Uterus (tissue), 4 donors: ENCODE results near the gene NLRC4. TPM values are rescaled to one million over a fixed set of nuclear protein-coding genes. Genes with fewer than 3 reads are reported as not detected.
"Not testable (repeated sequence)": the region's sequence is repeated elsewhere in the genome, so short reads cannot be mapped to it uniquely, and the experiment has no call there.

Source experiments
- DNase-seq, 2 donors: peaks; one replicate each; pipeline ENCODE4 v3.0.0-alpha.2; 2019 to 2020
- H3K27ac ChIP-seq, 2 donors: fragments of 200-600 bp; sonication (generic); 1 replicate in 1 of 2; 2 replicates in 1 of 2; pipeline ENCODE4 v1.5.1; 2016 to 2018
- H3K27me3 ChIP-seq, 2 donors: fragments of 200-600 bp; sonication (generic); one replicate each; pipeline ENCODE4 v1.5.1; 2018 to 2019; ENCODE audit warnings: control low read depth in 1 of 2
- H3K36me3 ChIP-seq, 2 donors: fragments of 200-600 bp; sonication (generic); one replicate each; pipeline ENCODE4 v1.5.1; 2019; ENCODE audit warnings: control low read depth in 1 of 2
- H3K4me1 ChIP-seq, 2 donors: fragments of 200-600 bp; sonication (generic); one replicate each; pipeline ENCODE4 v1.5.1; 2018 to 2019; ENCODE audit warnings: control low read depth in 1 of 2
- H3K4me3 ChIP-seq, 2 donors: fragments of 200-600 bp; sonication (generic); 1 replicate in 1 of 2; 2 replicates in 1 of 2; pipeline ENCODE4 v1.5.1; 2018 to 2019; ENCODE audit warnings: mild to moderate bottlenecking in 1 of 2
- H3K9me3 ChIP-seq, 2 donors: fragments of 200-600 bp; sonication (generic); one replicate each; pipeline ENCODE4 v1.5.1; 2019; ENCODE audit warnings: control low read depth in 1 of 2
- POLR2A ChIP-seq, 2 donors: fragments of 450-650 bp; IDR thresholded peaks; one replicate each; pipeline ENCODE4 v1.6.1; 2016; ENCODE audit warnings: antibody characterized with exemption in 2 of 2, mild to moderate bottlenecking in 1 of 2, moderate library complexity in 1 of 2
- intact Hi-C: fragments of 100-400 bp; cut with DNase I; formaldehyde crosslinking; loops from one replicate; pipeline ENCODE4 v1.15.1; 2023; ENCODE audit warnings: low total_unique reads
- total RNA-seq, 4 donors: library from RNA; depleted of rRNA in 3 of 4; stranded (reverse); fragments of >200 nt in 3 of 4; gene quantifications; one replicate each; pipeline versions ENCODE4 v1.1.0 to v1.2.4, GENCODE V29; 2014 to 2023
- TF ChIP-seq, protein P1 (sequence below), 4 experiments: fragments of 200-600 bp in 2 of 4; fragments of 450-650 bp in 2 of 4; sonication (generic) in 2 of 4; IDR thresholded peaks; one replicate each; pipeline ENCODE4 v1.5.1; 2016 to 2019; ENCODE audit warnings: antibody characterized with exemption in 4 of 4, mild to moderate bottlenecking in 2 of 4, moderate library complexity in 1 of 4
- donor health status: DM: yes; HTN: yes; CAD: no.

Gene NLRC4
- total RNA-seq, 4 donors from 2014 or later: 0.26 to 1.5 (median 0.75) TPM

DNA sequence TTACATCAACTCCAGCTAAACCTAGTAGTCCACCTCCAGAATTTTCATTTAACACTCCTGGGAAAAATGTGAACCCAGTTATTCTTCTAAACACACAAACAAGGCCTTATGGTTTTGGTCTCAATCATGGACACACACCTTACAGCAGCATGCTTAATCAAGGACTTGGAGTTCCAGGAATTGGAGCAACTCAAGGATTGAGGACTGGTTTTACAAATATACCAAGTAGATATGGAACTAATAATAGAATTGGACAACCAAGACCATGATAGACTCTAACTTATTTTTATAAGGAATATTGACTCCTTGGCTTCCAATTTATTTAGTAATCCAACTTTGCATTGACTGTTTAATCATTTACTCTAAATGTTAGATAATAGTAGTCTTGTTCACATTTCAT lies 44.2 kb downstream of the NLRC4 start:
- no peak overlapping the region for H3K27ac ChIP-seq
- TF ChIP-seq, protein P1, sequence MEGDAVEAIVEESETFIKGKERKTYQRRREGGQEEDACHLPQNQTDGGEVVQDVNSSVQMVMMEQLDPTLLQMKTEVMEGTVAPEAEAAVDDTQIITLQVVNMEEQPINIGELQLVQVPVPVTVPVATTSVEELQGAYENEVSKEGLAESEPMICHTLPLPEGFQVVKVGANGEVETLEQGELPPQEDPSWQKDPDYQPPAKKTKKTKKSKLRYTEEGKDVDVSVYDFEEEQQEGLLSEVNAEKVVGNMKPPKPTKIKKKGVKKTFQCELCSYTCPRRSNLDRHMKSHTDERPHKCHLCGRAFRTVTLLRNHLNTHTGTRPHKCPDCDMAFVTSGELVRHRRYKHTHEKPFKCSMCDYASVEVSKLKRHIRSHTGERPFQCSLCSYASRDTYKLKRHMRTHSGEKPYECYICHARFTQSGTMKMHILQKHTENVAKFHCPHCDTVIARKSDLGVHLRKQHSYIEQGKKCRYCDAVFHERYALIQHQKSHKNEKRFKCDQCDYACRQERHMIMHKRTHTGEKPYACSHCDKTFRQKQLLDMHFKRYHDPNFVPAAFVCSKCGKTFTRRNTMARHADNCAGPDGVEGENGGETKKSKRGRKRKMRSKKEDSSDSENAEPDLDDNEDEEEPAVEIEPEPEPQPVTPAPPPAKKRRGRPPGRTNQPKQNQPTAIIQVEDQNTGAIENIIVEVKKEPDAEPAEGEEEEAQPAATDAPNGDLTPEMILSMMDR (IDR thresholded peaks at IDR 0.05): no peak
- TF ChIP-seq POLR2A (IDR thresholded peaks at IDR 0.05): no peak
- no peak for DNase-seq
- H3K4me1 ChIP-seq: no peaks in the 10 kb centered on the region
- no peak overlapping the region for H3K4me3 ChIP-seq
- H3K9me3 ChIP-seq: no peaks in the 10 kb centered on the region
- H3K27me3 ChIP-seq: no peaks in the 10 kb centered on the region
- intact Hi-C loops: no loop called here
- no peaks in the 10 kb centered on the region for H3K36me3 ChIP-seq

DNA sequence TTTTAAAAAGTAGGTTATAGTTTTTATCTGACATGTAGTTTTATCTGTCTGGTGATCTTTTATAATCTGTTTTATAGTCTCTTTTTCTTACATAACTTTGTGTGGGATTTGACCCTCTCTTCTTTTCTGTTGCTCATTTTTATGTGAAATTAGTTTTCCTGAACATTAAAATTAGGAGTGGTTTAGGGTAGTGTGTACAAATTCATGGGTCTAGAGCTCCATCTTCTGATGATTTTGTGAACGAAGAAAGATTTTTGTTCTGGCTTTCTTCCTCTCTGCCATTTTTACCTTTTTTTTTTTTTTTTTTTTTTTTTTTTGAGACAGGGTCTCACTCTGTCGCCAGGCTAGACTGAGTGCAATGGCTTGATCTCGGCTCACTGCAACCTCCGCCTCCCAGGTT lies 52.4 kb downstream of the NLRC4 start:
- Histone ChIP-seq H3K27me3 (no peaks in the 10 kb centered on the region), H3K4me1 (no peaks in the 10 kb centered on the region), H3K36me3 (no peaks in the 10 kb centered on the region), H3K27ac (no peak overlapping the region), H3K4me3 (no peak overlapping the region), H3K9me3 (no peaks in the 10 kb centered on the region)
- no peak for DNase-seq
- intact Hi-C loops: no loop called here
- TF ChIP-seq POLR2A (IDR thresholded peaks at IDR 0.05): no peak
- TF ChIP-seq, protein P1 (IDR thresholded peaks at IDR 0.05): no peak

- no peak overlapping the region for H3K4me3 ChIP-seq
- no peaks in the 10 kb centered on the region for H3K27me3 ChIP-seq
- H3K4me1 ChIP-seq: no peaks in the 10 kb centered on the region
- no peaks in the 10 kb centered on the region for H3K36me3 ChIP-seq
- no peak overlapping the region for H3K27ac ChIP-seq
- intact Hi-C loops: no loop called here
- TF ChIP-seq POLR2A (IDR thresholded peaks at IDR 0.05): no peak
- TF ChIP-seq, protein P1 (IDR thresholded peaks at IDR 0.05): no peak
- no peak for DNase-seq
- no peaks in the 10 kb centered on the region for H3K9me3 ChIP-seq
Observed at GRCh38 chr2:32210767-32211408, 53.8 kb downstream of the NLRC4 start.

- intact Hi-C loops, H3K27ac ChIP-seq, H3K9me3 ChIP-seq, DNase-seq, H3K4me3 ChIP-seq, H3K36me3 ChIP-seq, H3K4me1 ChIP-seq, H3K27me3 ChIP-seq: not testable (repeated sequence)
Observed at GRCh38 chr2:32203428-32203827, 61.3 kb downstream of the NLRC4 start.

DNA sequence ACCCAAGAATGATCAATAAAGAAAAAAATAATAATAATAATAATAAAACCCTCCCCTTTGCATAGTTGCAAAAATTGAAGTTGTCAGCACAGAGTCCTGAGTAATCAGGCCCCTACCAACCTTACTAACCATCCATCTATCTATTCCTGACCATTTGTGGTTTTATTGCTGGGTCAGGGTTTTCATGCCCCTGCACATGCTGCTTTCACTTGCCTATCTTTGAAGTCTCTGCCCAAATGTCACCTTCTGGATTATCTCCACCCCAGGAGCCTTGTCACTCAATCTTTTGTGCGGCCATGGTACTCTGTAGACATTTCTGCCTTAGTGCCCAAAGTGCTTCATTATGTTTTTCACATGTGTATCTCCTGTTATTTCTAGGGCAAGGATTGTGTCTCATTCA lies 63.9 kb downstream of the NLRC4 start:
- Histone ChIP-seq H3K4me1 (no peaks in the 10 kb centered on the region), H3K27me3 (no peaks in the 10 kb centered on the region), H3K9me3 (no peaks in the 10 kb centered on the region), H3K27ac (no peak overlapping the region), H3K36me3 (no peaks in the 10 kb centered on the region), H3K4me3 (no peak overlapping the region)
- intact Hi-C loops: no loop called here
- TF ChIP-seq, protein P1 (IDR thresholded peaks at IDR 0.05): no peak
- TF ChIP-seq POLR2A (IDR thresholded peaks at IDR 0.05): no peak
- no peak for DNase-seq

DNA sequence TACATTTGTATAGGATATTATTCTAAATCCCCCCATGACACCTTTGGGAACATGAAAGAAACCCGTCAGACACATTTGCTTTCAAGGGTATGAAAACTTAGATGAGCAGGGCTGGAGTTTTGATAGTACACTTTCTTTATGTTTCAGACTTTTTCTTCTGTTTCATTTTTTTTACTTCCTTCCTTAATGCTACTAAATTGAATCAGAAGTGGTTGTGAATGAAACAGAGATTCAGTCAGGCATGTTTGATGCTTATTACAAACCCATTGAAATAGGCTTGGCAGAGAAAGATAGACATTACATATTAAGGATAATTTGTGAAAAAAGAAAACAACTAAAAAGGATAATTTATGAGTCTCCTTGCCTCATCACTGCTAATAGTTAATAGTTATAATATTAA lies 72.3 kb downstream of the NLRC4 start:
- no peaks in the 10 kb centered on the region for H3K36me3 ChIP-seq
- no peak overlapping the region for H3K4me3 ChIP-seq
- TF ChIP-seq POLR2A (IDR thresholded peaks at IDR 0.05): no peak
- TF ChIP-seq, protein P1 (IDR thresholded peaks at IDR 0.05): no peak
- no peaks in the 10 kb centered on the region for H3K27me3 ChIP-seq
- DNase-seq: no peak
- H3K4me1 ChIP-seq: no peaks in the 10 kb centered on the region
- H3K9me3 ChIP-seq: no peaks in the 10 kb centered on the region
- H3K27ac ChIP-seq: no peak overlapping the region
- intact Hi-C loops: no loop called here
